Measurements from ENCODE around the gene CFAP52.
"Not testable (repeated sequence)": the region's sequence is repeated elsewhere in the genome, so short reads cannot be mapped to it uniquely, and the experiment has no call there.

The CFAP52 gene

GRCh38 chr17:9644910-9645751 lies 68.7 kb downstream of the CFAP52 start, which contains the start of gene USP43:
USP43 (plus strand) TSS chr17:9645517; CDS start chr17:9645633, 116 bp downstream.
- no peak for DNase-seq (ENCODE audit: low read depth in 2 of 3, low spot score in 1 of 3)

- DNase-seq (ENCODE audit: low read depth in 2 of 3, low spot score in 1 of 3) = peak in 1 of 3 donors; percentile 12
Measured at GRCh38 chr17:9645851-9646545, 69.6 kb downstream of the CFAP52 start.

GRCh38 chr17:9646546-9646885 lies 70.1 kb downstream of the CFAP52 start:
- no peak for DNase-seq (ENCODE audit: low read depth in 2 of 3, low spot score in 1 of 3)

- DNase-seq (ENCODE audit: low read depth in 2 of 3, low spot score in 1 of 3) = no peak
Measured at GRCh38 chr17:9647014-9647413, 70.6 kb downstream of the CFAP52 start.

- DNase-seq (ENCODE audit: low read depth in 2 of 3, low spot score in 1 of 3) = no peak
Measured at GRCh38 chr17:9648521-9649110, 72.2 kb downstream of the CFAP52 start.

GRCh38 chr17:9658593-9659211 lies 82.3 kb downstream of the CFAP52 start:
- DNase-seq (ENCODE audit: low read depth in 2 of 3, low spot score in 1 of 3) = no peak

- no peak for DNase-seq (ENCODE audit: low read depth in 2 of 3, low spot score in 1 of 3)
Measured at GRCh38 chr17:9661027-9661426, 84.6 kb downstream of the CFAP52 start.

- not testable (repeated sequence) for DNase-seq (ENCODE audit: low read depth in 2 of 3, low spot score in 1 of 3)
Measured at GRCh38 chr17:9663511-9663910, 87.1 kb downstream of the CFAP52 start.

GRCh38 chr17:9666461-9667050 lies 90.1 kb downstream of the CFAP52 start:
- no peak for DNase-seq (ENCODE audit: low read depth in 2 of 3, low spot score in 1 of 3)

- DNase-seq (ENCODE audit: low read depth in 2 of 3, low spot score in 1 of 3) = no peak
Measured at GRCh38 chr17:9668517-9668916, 92.1 kb downstream of the CFAP52 start.

GRCh38 chr17:9669551-9670008 lies 93.1 kb downstream of the CFAP52 start:
- no peak for DNase-seq (ENCODE audit: low read depth in 2 of 3, low spot score in 1 of 3)

GRCh38 chr17:9670596-9670995 lies 94.2 kb downstream of the CFAP52 start:
- DNase-seq (ENCODE audit: low read depth in 2 of 3, low spot score in 1 of 3) = no peak

GRCh38 chr17:9671559-9671958 lies 95.1 kb downstream of the CFAP52 start:
- no peak for DNase-seq (ENCODE audit: low read depth in 2 of 3, low spot score in 1 of 3)

GRCh38 chr17:9672266-9672665 lies 95.8 kb downstream of the CFAP52 start:
- DNase-seq (ENCODE audit: low read depth in 2 of 3, low spot score in 1 of 3) = no peak

- no peak for DNase-seq (ENCODE audit: low read depth in 2 of 3, low spot score in 1 of 3)
Measured at GRCh38 chr17:9672691-9673090, 96.2 kb downstream of the CFAP52 start.

- no peak for DNase-seq (ENCODE audit: low read depth in 2 of 3, low spot score in 1 of 3)
Measured at GRCh38 chr17:9676084-9676483, 99.6 kb downstream of the CFAP52 start.

- DNase-seq (ENCODE audit: low read depth in 2 of 3, low spot score in 1 of 3) = peak; percentile 5 to 15 (median 13)
Measured at GRCh38 chr17:9676820-9677310, 100.4 kb downstream of the CFAP52 start.

GRCh38 chr17:9677411-9677810 lies 101.0 kb downstream of the CFAP52 start:
- no peak for DNase-seq (ENCODE audit: low read depth in 2 of 3, low spot score in 1 of 3)

- no peak for DNase-seq (ENCODE audit: low read depth in 2 of 3, low spot score in 1 of 3)
Measured at GRCh38 chr17:9677896-9678295, 101.5 kb downstream of the CFAP52 start.

- no peak for DNase-seq (ENCODE audit: low read depth in 2 of 3, low spot score in 1 of 3)
Measured at GRCh38 chr17:9684955-9685621, 108.6 kb downstream of the CFAP52 start.
